Tongue (tissue), 2 donors: ENCODE results near the gene SGSM2. TPM values are rescaled to one million over a fixed set of nuclear protein-coding genes. Genes with fewer than 3 reads are reported as not detected.

Experiments
- DNase-seq: peaks from one replicate; pipeline ENCODE4 v3.0.0-alpha.2; 2015
- total RNA-seq: library from RNA; depleted of rRNA; stranded (reverse); fragments of >200 nt; gene quantifications from one replicate; pipeline ENCODE4 v1.2.3, GENCODE V29; 2014

SGSM2 gene
- total RNA-seq, 1 donor from 2014 or later: 53.0 TPM

DNA sequence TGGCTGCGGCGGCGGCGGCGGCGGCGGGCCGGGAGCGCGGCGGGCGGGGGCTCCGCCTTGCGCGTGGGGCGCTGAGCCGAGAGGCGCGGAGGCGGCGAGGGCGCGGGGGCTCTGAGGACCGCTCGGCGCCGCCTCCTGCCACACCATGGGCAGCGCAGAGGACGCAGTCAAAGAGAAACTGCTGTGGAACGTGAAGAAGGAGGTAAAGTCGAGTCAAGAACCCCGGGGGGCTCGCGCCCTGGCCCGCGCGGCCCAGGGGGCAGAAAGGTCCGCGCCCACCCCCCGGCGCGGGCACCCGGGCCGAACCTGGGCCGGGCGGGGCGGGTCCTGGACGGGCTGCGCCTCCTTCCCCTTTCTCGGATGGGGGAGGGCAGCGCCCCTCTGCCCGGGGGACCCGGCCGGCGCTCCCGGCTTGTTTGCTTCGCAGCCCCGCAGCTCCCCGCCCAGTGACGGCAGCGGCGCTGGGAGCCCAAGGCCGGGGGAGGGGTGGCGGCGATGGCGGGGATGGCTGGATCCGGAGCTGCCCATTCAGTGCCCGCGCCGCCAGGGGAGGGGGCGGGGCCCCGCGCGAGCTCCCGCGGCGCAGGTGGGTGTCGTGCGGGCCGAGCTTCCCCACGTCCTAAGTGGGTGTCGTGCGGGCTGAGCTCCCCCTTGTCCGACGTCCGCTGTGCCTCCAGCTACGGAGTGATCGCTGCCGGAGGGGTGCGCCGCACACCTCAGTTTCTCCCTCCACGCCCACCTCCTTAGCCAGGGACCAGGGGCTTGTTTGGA, 428 bp downstream of the SGSM2 start:
- peak; percentile 62 for DNase-seq

DNA sequence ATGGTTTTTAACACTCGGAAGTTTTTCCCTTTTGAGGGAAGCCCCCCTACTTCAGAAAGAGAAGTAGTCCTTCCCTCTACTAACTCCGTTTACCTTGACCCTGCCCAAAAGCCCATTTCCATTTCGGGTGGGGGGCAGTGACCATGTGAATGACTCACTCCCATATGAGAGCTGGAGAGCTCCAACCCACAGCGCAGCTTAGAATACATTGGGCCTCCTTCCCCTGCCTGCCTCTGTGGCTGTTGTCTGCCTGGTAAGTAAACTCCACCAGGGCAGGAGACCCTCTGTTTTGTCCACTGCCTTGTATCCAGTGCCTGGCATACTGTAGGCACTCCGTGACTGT, 985 bp downstream of the SGSM2 start:
- peak; percentile 28 for DNase-seq

DNA sequence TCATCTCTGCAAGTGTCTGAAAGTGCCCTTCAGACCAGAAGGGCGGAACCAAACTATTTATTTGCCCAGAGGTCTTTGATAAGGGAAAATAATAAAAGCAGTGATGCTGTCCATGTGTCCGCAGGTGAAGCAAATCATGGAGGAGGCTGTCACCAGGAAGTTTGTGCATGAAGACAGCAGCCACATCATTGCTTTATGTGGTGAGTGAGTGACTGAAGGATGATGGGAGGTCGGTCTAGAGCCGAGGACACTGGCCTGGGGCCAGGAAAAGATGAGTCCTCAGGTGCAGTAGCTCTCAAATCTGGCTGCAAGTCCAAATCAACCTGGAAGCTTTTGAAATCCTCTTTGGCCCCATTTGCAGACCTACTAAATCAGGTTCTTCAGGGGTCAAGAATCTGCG, 6.1 kb downstream of the SGSM2 start:
- no peak for DNase-seq

DNA sequence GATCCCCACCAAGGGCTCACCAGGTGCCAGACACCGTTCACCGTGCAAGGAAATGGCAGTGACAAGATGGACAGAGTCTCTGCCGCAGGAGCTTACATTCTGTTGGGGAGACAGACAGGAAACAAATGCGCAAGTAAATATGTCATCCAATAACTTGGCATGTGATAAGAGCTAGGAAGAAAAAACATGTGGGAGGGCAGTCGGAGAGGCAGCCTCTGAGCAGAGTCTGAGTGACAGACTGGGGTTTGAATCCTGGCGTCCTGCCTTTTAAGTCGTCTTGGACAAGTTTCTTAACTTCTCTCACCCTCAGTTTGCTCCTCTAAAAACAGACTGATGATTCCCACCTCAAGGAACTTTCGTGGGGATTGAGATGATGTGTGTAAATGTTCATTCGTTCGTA, 7.2 kb downstream of the SGSM2 start:
- no peak for DNase-seq

DNA sequence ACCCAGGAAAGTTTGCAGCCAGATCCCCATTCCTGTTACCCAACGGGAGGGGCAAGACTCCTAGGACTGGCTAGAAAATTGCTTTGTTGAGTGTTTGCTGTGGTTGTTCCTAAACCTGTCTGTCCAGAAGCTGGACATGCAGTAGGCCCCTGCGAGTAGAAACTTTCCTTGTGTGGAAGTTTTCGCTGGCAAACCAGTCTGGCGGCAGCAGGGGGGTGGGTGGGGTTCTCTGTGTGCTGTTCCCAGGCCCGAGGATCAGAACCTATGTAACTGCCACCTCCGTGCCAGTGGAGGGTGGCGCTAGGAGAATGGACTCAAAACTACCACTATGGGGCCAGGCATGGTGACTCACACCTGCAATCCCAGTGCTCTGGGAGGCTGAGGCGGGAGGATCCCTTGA, 9.2 kb downstream of the SGSM2 start:
- peak; percentile 41 for DNase-seq

DNA sequence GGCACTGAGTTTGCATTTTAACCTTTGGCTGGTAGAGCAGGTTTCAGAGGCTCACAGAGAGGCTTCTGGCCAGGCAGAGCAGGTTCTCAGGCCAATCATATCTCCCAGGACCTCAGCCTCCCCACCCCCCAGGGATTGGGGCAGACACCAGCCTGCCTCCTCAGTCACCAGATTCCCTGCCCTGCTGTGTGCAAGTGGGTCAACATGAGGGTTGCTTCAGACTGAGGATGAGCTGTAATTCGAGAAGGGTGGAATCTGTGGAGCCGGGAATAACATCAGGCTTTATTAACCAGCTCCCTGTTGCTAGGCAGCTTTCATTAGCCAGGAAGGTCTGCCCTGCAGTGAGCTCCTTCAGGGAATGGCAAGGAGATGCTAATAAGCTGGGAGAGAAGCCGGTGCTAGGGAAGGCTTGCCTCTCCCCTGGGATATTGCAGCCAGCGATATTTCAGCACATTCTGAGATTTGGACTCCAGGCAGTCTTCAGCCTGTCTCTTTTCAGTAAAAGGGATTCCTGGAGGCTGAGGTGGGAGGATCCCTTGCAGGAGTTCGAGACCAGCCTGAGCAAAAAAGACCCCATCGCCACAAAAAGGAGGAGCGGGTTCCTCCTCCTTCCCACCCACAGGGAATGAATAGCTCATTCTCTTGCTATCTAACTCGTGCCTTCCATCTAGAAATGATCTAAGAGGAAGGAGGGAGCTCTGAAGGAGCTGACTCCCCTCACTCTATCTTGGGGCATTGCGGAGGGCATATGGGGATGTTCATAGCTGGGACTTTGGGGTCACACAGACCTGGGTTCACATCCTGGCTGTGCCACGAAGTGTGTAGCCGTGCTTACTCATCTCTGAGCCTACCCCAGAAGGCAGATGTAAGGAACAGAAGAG, 10.7 kb downstream of the SGSM2 start:
- DNase-seq: peak; percentile 78

DNA sequence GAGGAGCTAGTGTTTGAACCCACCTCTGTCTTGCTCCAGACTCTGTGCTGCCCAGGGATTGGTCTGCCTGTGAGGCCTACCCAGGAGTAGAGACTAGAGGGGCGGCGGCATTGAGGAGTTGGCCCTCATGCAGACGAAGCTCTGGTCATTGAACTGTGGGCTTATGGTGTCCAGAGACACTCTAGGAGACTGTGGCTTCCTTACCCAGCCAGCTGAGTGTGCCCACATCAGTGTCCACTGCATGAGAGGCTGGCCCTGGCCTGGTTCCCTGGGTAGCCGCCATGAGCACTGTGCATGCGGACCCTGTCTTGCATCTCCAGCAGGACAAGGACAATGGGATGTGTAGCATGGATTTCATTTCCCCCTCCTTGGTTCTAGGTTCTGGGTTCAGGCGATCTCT, 14.0 kb downstream of the SGSM2 start:
- no peak for DNase-seq

DNA sequence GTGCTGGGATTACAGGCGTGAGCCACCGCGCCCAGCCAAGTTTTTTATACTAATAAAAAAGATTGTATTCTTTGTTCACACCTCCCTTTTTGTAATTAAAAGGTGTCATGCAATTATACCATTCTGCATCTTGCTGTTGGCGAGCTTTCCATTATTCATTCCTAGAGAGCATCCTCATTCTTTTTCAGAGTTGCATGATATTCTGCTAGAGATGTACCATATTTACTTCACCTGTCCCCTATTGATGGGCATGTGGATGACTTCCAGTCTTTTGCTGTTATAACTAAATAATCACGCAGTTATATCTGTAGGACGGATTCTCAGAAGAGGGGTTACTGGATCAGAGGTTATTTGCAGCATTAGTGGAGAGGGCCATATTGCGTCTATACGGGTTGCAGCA, 17.0 kb downstream of the SGSM2 start:
- DNase-seq: no peak

DNA sequence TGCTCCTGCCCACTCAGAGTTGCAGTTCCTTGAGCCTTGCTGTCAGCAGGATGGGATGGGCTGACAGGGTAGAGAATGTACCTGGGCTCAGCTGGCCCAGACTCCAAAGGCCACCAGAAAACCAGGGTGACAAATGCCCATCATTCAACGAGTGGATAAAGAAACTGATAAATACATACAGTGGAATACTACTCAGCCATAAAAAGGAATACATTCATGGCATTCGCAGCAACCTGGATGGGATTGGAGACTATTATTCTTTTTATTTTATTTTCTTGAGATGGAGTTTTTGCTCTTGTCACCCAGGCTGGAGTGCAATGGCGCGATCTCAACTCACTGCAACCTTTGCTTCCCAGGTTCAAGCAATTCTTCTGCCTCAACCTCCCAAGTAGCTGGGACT, 19.9 kb downstream of the SGSM2 start:
- no peak for DNase-seq

DNA sequence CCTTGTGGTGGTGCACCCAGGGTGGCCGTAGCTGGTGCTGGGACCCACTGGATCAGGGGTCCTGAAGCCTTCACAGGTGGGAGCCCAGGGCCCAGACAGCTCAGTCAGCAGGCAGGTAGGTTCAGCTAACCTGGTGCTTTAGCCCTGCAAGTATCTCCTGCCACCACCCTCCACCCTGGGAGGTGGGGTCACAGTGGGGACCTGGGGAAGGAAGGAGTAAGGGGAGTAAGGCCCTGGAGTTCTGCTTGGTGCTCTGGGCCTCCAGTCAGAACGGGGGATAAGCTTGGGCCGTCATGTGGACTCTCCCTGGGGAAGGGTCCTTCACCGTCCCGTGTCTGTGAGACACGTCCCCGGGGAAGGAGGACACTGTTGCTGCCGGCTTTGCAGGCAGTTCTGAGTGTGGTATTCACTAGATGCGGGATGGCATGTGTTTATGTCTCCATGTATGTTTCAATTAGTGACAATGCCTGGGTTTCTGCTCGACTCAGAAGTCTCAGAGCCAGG, 20.7 kb downstream of the SGSM2 start:
- DNase-seq: no peak

DNA sequence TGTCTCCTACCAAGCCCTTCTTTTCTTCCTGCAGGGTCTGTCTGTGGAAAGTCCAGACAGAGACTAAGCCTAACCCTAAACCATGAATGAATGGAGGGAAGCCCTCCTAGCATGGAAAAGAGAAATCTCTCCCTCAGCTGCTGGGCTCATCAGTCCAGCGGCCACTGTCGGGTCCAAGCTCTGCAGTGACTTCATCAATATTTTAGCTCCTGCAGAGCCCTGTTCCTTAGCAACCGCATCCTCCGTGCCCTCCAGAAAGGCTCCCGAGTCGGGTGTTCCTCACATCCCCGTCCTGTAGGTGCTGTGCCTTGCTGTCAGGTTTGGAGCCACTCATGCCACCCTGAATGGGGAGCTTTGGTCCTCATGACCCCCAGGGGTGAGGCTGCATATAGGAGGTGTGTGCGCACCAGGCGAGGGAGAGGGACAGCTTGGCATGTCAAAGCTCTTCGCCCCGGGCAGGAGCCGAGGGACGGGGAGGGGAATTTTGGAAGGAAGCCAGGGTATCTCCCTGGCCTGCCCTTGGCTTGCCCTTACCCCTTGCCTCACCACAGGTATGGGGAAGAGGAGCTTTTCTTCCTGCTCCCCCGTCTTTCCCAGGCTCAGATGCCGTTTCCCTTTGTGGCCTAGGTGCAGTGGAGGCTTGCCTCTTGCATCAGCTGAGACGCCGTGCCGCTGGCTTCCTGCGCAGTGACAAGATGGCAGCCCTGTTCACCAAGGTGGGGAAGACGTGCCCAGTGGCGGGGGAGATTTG, 23.9 kb downstream of the SGSM2 start:
- no peak for DNase-seq

DNA sequence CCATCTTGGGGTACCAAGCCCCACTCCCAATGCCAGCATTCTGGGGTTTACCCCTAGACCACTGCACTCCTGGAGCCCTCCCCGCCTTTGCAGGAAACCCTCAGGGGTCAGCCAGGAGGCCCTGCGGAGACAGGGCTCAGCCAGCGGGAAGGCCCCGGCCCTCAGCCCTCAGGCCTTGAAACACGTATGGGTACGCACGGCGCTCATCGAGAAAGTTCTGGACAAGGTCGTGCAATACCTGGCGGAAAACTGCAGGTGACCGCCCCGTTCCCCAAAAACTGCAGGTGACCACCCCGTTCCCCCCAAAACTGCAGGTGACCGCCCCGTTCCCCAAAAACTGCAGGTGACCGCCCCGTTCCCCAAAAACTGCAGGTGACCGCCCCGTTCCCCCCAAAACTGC, 24.7 kb downstream of the SGSM2 start:
- no peak for DNase-seq

DNA sequence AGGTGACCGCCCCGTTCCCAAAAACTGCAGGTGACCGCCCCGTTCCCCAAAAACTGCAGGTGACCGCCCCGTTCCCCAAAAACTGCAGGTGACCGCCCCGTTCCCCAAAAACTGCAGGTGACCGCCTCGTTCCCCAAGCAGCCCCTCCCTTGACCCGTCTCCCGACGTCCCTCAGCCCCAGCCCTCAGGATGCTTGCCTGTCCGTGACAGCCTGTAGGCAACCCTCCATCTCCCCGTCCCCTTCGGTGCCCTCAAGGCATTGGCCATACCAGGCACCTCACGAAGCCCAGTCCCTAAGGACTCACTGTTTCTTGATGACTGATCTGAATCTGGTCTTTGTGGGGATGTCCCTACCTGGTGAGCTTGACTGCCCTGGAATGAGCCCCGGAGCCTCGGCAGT, 25.1 kb downstream of the SGSM2 start:
- DNase-seq: no peak

DNA sequence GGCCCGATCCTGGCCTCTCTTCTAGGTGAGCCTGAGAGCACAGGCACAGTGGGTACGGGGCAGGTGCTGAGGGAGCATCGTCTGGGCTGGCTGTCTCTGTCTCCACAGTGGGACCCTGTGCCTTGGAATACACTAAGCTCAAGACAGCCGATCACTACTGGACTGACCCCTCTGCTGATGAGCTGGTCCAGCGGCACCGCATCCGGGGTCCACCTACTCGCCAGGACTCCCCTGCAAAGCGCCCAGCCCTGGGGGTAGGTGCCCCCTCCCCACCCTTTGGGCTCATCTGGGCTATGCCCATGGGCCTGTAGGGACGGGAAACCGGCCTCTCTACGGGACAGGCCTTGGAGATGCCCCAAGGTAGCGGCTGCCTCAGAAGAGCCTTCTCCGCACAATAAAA, 25.6 kb downstream of the SGSM2 start:
- DNase-seq: no peak

DNA sequence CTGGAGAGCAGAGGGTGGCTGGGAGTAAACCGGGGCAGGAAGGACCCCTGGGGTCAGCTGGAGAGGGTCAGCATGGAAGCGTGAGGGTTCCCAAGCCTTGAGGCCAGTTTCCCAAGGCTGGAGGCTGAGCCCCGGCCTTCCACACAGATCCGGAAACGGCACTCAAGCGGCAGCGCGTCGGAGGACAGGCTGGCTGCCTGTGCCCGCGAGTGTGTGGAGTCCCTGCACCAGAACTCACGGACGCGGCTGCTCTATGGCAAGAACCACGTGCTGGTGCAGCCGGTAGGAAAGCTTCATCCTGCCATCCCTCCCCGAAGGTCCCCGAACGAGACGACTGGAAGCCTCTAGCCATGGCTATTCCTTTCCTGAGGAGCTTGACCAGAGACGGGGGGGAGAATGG, 26.0 kb downstream of the SGSM2 start:
- no peak for DNase-seq

DNA sequence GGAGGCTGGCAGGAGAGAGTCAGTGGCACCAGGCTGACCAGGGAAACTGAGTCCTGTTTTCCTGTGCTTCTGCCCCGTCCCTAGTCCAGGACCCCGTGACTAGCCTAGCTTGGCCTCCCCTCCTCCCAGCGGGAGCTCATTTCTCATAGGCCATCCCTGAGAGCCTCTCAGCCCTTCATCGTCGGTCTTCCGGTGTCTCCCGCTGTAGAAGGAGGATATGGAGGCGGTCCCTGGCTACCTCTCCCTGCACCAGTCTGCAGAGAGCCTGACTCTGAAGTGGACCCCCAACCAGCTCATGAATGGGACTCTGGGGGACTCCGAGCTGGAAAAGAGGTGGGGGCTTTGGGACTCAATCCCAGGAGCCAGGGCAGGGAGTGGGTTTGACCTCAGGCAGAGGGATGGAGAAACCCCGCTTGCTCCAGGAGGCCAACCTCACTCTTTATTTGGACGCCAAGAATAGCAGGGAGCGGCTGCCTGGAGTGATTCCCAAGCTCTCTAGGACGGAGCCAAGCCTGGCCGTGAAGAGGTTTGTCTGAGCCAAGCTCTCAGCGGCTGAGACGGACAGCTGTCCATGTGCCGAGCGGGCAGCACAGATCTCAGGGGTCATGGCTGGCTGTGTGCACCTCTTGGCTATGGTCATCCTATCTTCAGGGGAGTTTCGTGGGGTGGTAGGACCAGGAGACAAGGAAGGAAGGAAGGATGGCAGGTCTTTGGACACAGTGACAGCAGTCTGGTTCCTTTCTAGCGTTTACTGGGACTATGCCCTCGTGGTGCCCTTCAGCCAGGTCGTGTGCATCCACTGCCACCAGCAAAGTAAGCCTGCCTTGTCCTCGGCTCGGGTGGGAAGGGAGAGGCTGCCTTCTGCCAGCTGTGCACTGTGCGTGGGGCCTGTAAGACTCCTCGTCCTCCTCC, 26.8 kb downstream of the SGSM2 start:
- peak; percentile 39 for DNase-seq

DNA sequence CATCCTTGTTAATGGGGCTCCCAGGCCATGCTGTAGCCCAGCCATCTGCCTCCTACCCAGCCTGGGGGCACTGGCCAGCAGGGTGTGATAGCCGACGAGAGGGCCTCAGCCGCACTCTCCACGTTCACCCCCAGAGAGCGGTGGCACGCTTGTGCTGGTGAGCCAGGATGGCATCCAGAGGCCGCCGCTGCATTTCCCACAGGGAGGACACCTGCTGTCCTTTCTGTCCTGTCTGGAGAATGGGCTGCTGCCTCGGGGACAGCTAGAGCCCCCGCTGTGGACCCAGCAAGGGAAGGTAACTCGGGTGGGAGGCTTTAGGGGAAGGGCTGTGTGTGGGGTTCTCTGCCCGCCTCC, 27.4 kb downstream of the SGSM2 start:
- DNase-seq: no peak

DNA sequence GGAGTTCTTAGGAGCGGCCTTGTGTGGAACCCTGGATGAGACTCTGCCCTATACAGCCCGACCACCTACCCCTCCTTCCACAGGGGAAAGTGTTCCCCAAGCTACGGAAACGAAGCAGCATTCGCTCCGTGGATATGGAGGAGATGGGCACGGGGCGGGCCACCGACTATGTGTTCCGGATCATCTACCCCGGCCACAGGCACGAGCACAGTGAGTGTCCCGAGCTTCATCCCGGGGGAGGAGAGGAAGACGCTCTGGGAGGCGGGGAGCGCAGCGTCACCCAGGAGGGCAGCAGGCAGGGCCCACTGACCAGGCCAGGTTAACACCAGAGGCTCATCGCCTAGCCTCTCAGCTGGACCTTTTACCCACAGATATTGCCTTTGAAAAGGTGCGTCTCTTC, 27.8 kb downstream of the SGSM2 start:
- DNase-seq: no peak

DNA sequence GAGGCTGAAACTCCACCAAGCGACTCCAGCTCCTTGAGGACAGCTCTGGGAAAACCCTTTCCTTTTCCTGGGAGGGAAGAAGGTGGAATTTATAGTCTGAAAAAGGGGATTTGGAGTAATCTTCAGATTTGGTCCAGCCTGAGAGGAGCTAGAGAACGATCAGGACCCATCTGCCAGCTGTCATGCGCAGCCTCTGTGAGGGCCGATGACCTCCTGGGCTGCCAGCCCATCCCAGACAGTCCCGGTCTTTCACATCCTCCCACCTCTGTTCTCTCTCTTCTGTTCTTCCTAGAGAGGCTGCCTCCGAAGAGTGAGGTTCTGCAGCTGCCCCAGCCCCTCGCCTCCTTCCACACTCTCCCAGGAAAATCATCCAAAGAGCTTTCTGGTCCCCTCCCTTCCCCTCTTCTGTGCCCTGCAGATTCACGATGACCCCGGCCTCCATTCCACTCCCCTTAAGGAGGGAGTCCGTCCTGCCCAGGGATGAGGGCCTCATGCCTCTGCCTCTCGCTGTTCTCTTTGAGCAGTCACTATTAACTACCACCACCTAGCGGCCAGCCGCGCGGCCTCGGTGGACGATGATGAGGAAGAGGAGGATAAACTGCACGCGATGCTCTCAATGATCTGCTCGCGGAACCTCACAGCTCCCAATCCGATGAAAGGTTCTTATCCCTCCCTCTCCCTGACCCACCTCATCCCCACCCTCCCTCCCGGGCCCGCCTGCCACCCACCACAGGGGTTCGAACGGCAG, 29.6 kb downstream of the SGSM2 start:
- DNase-seq: no peak

DNA sequence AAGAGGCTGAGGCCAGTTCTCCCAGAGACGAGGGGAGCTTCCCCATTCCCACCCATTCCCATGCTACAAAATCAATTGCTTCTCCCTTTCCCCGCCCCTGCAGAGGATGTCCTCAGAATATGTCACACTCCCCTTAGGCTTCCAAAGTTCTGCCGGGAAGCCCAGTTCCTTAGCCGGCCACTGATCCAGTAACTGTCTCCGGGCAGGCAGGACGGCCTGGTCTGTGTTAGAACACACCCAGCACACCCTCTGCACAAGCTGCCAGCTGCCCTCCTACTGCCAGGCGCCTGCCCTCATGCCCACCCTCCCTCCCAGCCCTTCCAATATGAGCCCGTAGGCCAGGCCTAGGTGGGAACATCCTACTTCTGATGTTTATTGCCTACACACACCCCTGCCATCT, 31.1 kb downstream of the SGSM2 start:
- DNase-seq: no peak

DNA sequence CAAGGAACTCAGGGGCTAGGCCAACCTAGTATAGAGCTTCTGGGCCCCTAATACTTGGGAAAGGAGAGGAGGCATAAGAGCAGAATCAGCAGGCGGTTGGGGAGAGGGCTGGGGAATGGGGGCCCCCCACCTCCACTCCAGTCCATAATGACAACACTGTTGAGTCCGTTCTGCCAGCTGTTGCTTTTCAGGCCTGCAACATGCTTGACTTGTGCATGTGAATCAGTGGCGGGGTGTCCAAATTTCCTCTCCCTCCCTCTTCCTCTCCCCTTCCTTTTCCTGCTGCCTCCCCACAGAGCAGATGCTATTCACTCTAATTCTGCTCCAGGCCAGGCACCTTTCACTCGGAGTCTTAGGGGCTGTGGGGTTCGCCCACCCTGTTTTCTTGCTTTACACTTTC, 31.7 kb downstream of the SGSM2 start:
- DNase-seq: no peak
